H1 (cell line): ENCODE measurements around the gene LINC01488. TPM values are rescaled to one million over a fixed set of nuclear protein-coding genes. Genes with fewer than 3 reads are reported as not detected.
A peak's percentile ranks its signal among the peaks of the same experiment; 100 is the strongest.

ENCODE experiments used
- ATF2 ChIP-seq: IDR thresholded peaks from 2 replicates; pipeline ENCODE4 v1.6.1; 2012; ENCODE audit warnings: low read length, inconsistent platforms
- EZH2 ChIP-seq: fragments of 200-600 bp; sonication (generic); IDR thresholded peaks from 2 replicates; pipeline ENCODE4 v1.7.1; 2012; ENCODE audit warnings: low read depth, mild to moderate bottlenecking, moderate library complexity, low read length, inconsistent platforms; ENCODE audit not compliant: severe bottlenecking
- NANOG ChIP-seq: IDR thresholded peaks from 2 replicates; pipeline ENCODE4 v1.6.1; 2011; ENCODE audit warnings: low read length, low read depth, mild to moderate bottlenecking, inconsistent platforms; ENCODE audit not compliant: insufficient read depth, poor library complexity, severe bottlenecking
- PHF8 ChIP-seq: fragments of 200-600 bp; sonication (generic); conservative IDR thresholded peaks from 2 replicates; pipeline ENCODE4 v1.7.1; 2012; ENCODE audit warnings: low read depth, mild to moderate bottlenecking, inconsistent platforms, low read length, moderate library complexity
- POLR2A ChIP-seq, 2 experiments: IDR thresholded peaks; 1 replicate in 1 of 2; 2 replicates in 1 of 2; pipeline ENCODE4 v1.6.1; 2011; ENCODE audit warnings: low read depth in 2 of 2, low read length in 2 of 2, mild to moderate bottlenecking in 2 of 2; ENCODE audit errors: control extremely low read depth in 1 of 2
- SIN3A ChIP-seq, 2 experiments: IDR thresholded peaks in 1 of 2; conservative IDR thresholded peaks in 1 of 2; 2 replicates each; pipeline ENCODE4 v1.6.1; 2011 to 2012; ENCODE audit warnings: low read length in 2 of 2, improper control_type of control experiment in 1 of 2, low read depth in 1 of 2, mild to moderate bottlenecking in 1 of 2
- SIX5 ChIP-seq: IDR thresholded peaks from 2 replicates; pipeline ENCODE4 v1.6.1; 2011; ENCODE audit warnings: mild to moderate bottlenecking, low read depth, low read length
- SP1 ChIP-seq: IDR thresholded peaks from 2 replicates; pipeline ENCODE4 v1.6.1; 2011; ENCODE audit warnings: low read depth, low read length
- SP4 ChIP-seq: IDR thresholded peaks from 2 replicates; pipeline ENCODE4 v1.6.1; 2012; ENCODE audit warnings: low read length, inconsistent platforms
- SUZ12 ChIP-seq: fragments of 200-600 bp; sonication (generic); IDR thresholded peaks from 2 replicates; pipeline ENCODE4 v1.6.1; 2012; ENCODE audit warnings: mild to moderate bottlenecking, inconsistent platforms, low read length, moderate library complexity, mixed read lengths
- polyA plus RNA-seq, 7 experiments: library from polyadenylated mRNA; depleted of rRNA in 3 of 7; stranded (reverse) in 5 of 7; unstranded in 2 of 7; fragments of >200 nt in 5 of 7; fragments of 200-250 nt in 2 of 7; gene quantifications; 1 replicate in 5 of 7; 2 replicates in 1 of 7; 4 replicates in 1 of 7; pipeline versions ENCODE4 v1.2.1 to v1.2.3, GENCODE V29; 2011 to 2013; ENCODE audit warnings: missing spikeins in 2 of 7, mixed read lengths in 2 of 7
- total RNA-seq: library from RNA; stranded (reverse); fragmentation: NEBNext Ultra II Directional; extraction: Animal tissue kit (Norgen Biotek cat#: 25700); gene quantifications from 2 replicates; pipeline ENCODE4 v1.2.1, GENCODE V29; 2021
- TF ChIP-seq, protein P1 (sequence below): IDR thresholded peaks from 2 replicates; pipeline ENCODE4 v1.6.1; 2011; ENCODE audit warnings: low read length, improper control_type of control experiment
- TF ChIP-seq, protein P2 (sequence below): IDR thresholded peaks from 2 replicates; pipeline ENCODE4 v1.6.1; 2012; ENCODE audit warnings: inconsistent platforms

Gene LINC01488
- total and polyA plus RNA-seq, 2 of the 8 experiments (the other 6 are each of a cell fraction or from before 2014, with no cell fraction given): not detected

DNA sequence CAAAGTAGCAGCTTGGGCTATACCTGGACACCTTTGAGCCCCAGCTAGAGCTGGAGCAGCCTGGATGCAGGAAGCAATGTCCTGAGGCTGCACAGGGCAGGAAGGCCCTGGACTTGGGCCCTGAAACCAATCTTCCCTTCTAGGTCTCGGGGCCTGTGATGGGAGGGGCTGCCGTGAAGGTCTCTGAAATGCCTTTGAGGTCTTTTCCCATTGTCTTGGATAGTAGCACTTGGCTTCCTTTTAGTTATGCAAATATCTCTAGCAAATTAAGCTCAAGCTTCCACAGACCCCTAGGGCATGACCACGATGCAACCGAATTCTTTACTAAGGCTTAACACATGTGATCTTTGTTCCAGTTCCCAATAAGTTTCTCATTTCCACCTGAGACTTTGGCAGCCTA, 40.0 kb downstream of the LINC01488 start (continued):
- no peak for TF ChIP-seq ATF2
- peak; percentile 73 for TF ChIP-seq NANOG
- 0 out of 2 replicates have a peak, but pooled peaks have one; percentile 10 for TF ChIP-seq SP1
- TF ChIP-seq, protein P1, sequence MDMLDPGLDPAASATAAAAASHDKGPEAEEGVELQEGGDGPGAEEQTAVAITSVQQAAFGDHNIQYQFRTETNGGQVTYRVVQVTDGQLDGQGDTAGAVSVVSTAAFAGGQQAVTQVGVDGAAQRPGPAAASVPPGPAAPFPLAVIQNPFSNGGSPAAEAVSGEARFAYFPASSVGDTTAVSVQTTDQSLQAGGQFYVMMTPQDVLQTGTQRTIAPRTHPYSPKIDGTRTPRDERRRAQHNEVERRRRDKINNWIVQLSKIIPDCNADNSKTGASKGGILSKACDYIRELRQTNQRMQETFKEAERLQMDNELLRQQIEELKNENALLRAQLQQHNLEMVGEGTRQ: no peak
- TF ChIP-seq EZH2: no peak
- no peak for TF ChIP-seq PHF8
- TF ChIP-seq SUZ12: no peak
- TF ChIP-seq POLR2A (IDR thresholded peaks at IDR 0.05; ENCODE audit: control extremely low read depth in 1 of 2, low read depth in 2 of 2, low read length in 2 of 2): no peak
- no peak for TF ChIP-seq SIN3A (conservative IDR thresholded peaks at IDR 0.05 in 1 of 2, IDR thresholded peaks at IDR 0.05 in 1 of 2; ENCODE audit: low read depth in 1 of 2, low read length in 2 of 2)
- TF ChIP-seq SIX5: no peak
- TF ChIP-seq SP4: no peak
- TF ChIP-seq, protein P2, sequence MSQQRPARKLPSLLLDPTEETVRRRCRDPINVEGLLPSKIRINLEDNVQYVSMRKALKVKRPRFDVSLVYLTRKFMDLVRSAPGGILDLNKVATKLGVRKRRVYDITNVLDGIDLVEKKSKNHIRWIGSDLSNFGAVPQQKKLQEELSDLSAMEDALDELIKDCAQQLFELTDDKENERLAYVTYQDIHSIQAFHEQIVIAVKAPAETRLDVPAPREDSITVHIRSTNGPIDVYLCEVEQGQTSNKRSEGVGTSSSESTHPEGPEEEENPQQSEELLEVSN: peak; percentile 24; the same call in 1 of the 2 replicates
